Activated T-cell treated with anti-CD3 and anti-CD28 coated beads, Interleukin-2, amount 50 U/mL, for 24 hours (primary cell): ENCODE measurements around the gene ING1.
"Not testable (repeated sequence)": the region's sequence is repeated elsewhere in the genome, so short reads cannot be mapped to it uniquely, and the experiment has no call there.

Source experiments
- DNase-seq: peaks from one replicate; pipeline ENCODE4 v3.0.0-alpha.2; 2020
- H3K27ac Mint-ChIP-seq: 2 replicates; pipeline ENCODE4 v1.8.0; 2020; ENCODE audit warnings: mild to moderate bottlenecking, mixed read lengths
- H3K27me3 Mint-ChIP-seq: 2 replicates; pipeline ENCODE4 v1.8.0; 2020; ENCODE audit warnings: mixed read lengths
- H3K36me3 Mint-ChIP-seq: 2 replicates; pipeline ENCODE4 v1.8.0; 2020; ENCODE audit warnings: low read depth, mixed read lengths
- H3K4me1 Mint-ChIP-seq: 2 replicates; pipeline ENCODE4 v1.8.0; 2020; ENCODE audit warnings: low read depth, mixed read lengths
- H3K4me3 Mint-ChIP-seq: 2 replicates; pipeline ENCODE4 v1.8.0; 2020; ENCODE audit warnings: mild to moderate bottlenecking, moderate library complexity, mixed read lengths
- H3K9me3 Mint-ChIP-seq: 2 replicates; pipeline ENCODE4 v1.8.0; 2020; ENCODE audit warnings: mixed read lengths

The ING1 gene

DNA sequence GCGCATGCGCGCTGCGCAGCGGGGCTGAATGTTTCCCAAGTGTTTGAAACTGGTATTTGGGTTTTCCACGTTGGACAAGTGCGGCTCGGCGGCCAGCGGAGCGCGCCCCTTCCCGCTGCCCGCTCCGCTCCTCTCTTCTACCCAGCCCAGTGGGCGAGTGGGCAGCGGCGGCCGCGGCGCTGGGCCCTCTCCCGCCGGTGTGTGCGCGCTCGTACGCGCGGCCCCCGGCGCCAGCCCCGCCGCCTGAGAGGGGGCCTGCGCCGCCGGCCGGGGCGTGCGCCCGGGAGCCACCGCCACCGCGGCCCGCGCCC is at the start of gene ING1:
Gene ING1, plus strand, starts transcription at position 59 of the 311 bp plus-strand sequence. CDS start 450 bp downstream, outside the sequence.
- Mint-ChIP-seq H3K4me1 (peaks cover 32% of the 10 kb centered on the region), H3K27ac (peak within 1 kb of the TSS; percentile 99), H3K27me3 (no peaks in the 10 kb centered on the region), H3K9me3 (no peaks in the 10 kb centered on the region), H3K36me3 (peaks cover 29% of the 10 kb centered on the region), H3K4me3 (peak within 1 kb of the TSS; percentile 94)
- DNase-seq, result no peak

GRCh38 chr13:110664041-110664440 is 49.5 kb upstream of the ING1 start:
- Mint-ChIP-seq H3K27me3 (no peaks in the 10 kb centered on the region), H3K4me1 (peaks cover 11% of the 10 kb centered on the region), H3K9me3 (peaks cover 6% of the 10 kb centered on the region), H3K36me3 (peaks cover 98% of the 10 kb centered on the region), H3K4me3 (no peak overlapping the region), H3K27ac (no peak overlapping the region)
- DNase-seq, result no peak

- Mint-ChIP-seq H3K36me3 (peaks cover 97% of the 10 kb centered on the region), H3K4me1 (peaks cover 7% of the 10 kb centered on the region), H3K27ac (no peak overlapping the region), H3K9me3 (peaks cover 6% of the 10 kb centered on the region), H3K4me3 (no peak overlapping the region), H3K27me3 (no peaks in the 10 kb centered on the region)
- DNase-seq, result no peak
These were observed 48.8 kb upstream of the ING1 start for GRCh38 chr13:110664673-110665072.

GRCh38 chr13:110665491-110666254 is 47.8 kb upstream of the ING1 start:
- H3K9me3 Mint-ChIP-seq, result peaks cover 4% of the 10 kb centered on the region
- H3K27me3 Mint-ChIP-seq, result no peaks in the 10 kb centered on the region
- H3K4me3 Mint-ChIP-seq, result no peak overlapping the region
- DNase-seq, result no peak
- peaks cover 2% of the 10 kb centered on the region for H3K4me1 Mint-ChIP-seq
- peaks cover 98% of the 10 kb centered on the region for H3K36me3 Mint-ChIP-seq
- no peak overlapping the region for H3K27ac Mint-ChIP-seq

- Mint-ChIP-seq H3K9me3 (peaks cover 4% of the 10 kb centered on the region), H3K27ac (no peak overlapping the region), H3K4me3 (no peak overlapping the region), H3K4me1 (peaks cover 7% of the 10 kb centered on the region), H3K27me3 (no peaks in the 10 kb centered on the region), H3K36me3 (peaks cover 99% of the 10 kb centered on the region)
- no peak for DNase-seq
These were observed 47.3 kb upstream of the ING1 start for GRCh38 chr13:110666255-110666533.

- Mint-ChIP-seq H3K9me3 (no peaks in the 10 kb centered on the region), H3K36me3 (peaks cover 97% of the 10 kb centered on the region), H3K27ac (no peak overlapping the region), H3K4me1 (peaks cover 21% of the 10 kb centered on the region), H3K27me3 (no peaks in the 10 kb centered on the region), H3K4me3 (no peak overlapping the region)
- no peak for DNase-seq
These were observed 44.5 kb upstream of the ING1 start for GRCh38 chr13:110669036-110669435.

GRCh38 chr13:110669814-110670213 is 43.7 kb upstream of the ING1 start:
- H3K9me3 Mint-ChIP-seq, H3K27me3 Mint-ChIP-seq, H3K27ac Mint-ChIP-seq, H3K4me3 Mint-ChIP-seq, DNase-seq: not testable (repeated sequence)
- Mint-ChIP-seq H3K36me3 (peaks cover 97% of the 10 kb centered on the region), H3K4me1 (peaks cover 22% of the 10 kb centered on the region)

- Mint-ChIP-seq H3K9me3 (no peaks in the 10 kb centered on the region), H3K27ac (peak overlapping the region; percentile 74), H3K27me3 (no peaks in the 10 kb centered on the region), H3K4me3 (no peak overlapping the region), H3K36me3 (peaks cover 91% of the 10 kb centered on the region), H3K4me1 (peaks cover 34% of the 10 kb centered on the region)
- peak; percentile 38 for DNase-seq
These were observed 36.6 kb upstream of the ING1 start for GRCh38 chr13:110676595-110677587.

DNA sequence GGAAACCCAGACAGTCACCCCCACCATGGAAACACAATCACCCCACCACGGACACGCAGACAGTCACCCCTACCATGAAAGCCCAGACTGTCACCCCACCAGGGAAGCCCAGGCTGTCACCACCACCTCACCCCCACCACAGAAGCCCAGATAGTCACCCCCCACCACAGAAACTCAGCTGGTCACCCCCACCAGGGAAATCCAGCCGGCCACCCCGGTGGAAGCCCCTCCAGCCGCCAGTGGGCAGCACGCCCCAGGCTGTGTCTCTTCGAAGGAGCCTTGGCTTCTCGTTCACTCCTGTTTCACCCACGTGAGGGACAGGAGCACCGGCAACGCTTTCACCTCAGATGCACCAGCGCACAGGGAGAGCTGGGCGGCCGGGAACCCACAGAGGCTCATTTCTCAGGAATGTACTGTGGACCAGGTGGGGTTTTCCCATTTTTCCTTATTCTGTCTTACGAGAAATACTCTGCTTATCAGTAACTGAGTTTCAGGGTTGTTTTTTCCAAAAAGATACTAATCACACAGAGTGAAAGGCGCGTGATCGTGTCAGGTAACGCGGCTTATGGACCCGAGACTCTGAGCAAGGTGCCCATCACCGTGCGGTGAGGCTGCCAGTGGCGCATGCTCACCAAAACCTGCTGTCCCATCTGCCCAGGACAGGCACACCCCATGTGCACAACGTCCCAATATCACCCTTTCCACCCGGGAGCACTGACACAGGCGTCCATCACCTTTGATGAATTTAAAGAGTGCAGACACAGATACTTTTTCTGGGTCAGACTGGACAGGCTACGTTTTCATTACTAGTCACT is 35.6 kb upstream of the ING1 start:
- H3K27me3 Mint-ChIP-seq, result no peaks in the 10 kb centered on the region
- no peak for DNase-seq
- no peaks in the 10 kb centered on the region for H3K9me3 Mint-ChIP-seq
- peaks cover 27% of the 10 kb centered on the region for H3K4me1 Mint-ChIP-seq
- peak overlapping the region; percentile 74 for H3K27ac Mint-ChIP-seq
- H3K4me3 Mint-ChIP-seq, result no peak overlapping the region
- peaks cover 92% of the 10 kb centered on the region for H3K36me3 Mint-ChIP-seq

DNA sequence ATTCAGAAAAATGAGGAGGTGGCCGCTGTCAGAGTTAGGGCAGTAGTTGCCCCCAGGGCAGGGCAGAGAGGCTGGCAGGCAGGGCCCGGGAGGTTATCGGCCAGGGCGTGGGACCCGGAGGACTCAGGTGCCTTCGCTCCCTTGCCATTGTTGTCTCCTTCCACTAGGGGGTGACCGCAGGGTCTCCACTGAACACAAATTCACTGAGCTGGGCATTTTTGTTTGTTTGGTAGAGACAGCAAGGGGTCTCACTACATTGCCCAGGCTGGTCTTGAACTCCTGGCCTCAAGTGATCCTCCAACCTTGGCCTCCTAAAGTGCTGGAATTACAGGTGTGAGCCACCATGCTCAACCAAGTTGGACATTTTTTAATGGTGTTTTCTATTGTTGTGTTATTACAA is 32.6 kb upstream of the ING1 start:
- DNase-seq, result no peak
- Mint-ChIP-seq H3K4me3 (no peak overlapping the region), H3K36me3 (peaks cover 91% of the 10 kb centered on the region), H3K9me3 (no peaks in the 10 kb centered on the region), H3K27me3 (no peaks in the 10 kb centered on the region), H3K4me1 (peaks cover 21% of the 10 kb centered on the region), H3K27ac (no peak overlapping the region)

- Mint-ChIP-seq H3K4me3 (no peak overlapping the region), H3K27ac (no peak overlapping the region), H3K27me3 (no peaks in the 10 kb centered on the region), H3K9me3 (no peaks in the 10 kb centered on the region), H3K36me3 (peaks cover 91% of the 10 kb centered on the region), H3K4me1 (peaks cover 12% of the 10 kb centered on the region)
- no peak for DNase-seq
These were observed 31.5 kb upstream of the ING1 start for GRCh38 chr13:110681868-110682550.

GRCh38 chr13:110682746-110683145 is 30.8 kb upstream of the ING1 start:
- DNase-seq, result no peak
- H3K4me3 Mint-ChIP-seq, result no peak overlapping the region
- H3K36me3 Mint-ChIP-seq, result peaks cover 91% of the 10 kb centered on the region
- no peaks in the 10 kb centered on the region for H3K27me3 Mint-ChIP-seq
- H3K9me3 Mint-ChIP-seq, result no peaks in the 10 kb centered on the region
- H3K27ac Mint-ChIP-seq, result no peak overlapping the region
- H3K4me1 Mint-ChIP-seq, result peaks cover 10% of the 10 kb centered on the region

DNA sequence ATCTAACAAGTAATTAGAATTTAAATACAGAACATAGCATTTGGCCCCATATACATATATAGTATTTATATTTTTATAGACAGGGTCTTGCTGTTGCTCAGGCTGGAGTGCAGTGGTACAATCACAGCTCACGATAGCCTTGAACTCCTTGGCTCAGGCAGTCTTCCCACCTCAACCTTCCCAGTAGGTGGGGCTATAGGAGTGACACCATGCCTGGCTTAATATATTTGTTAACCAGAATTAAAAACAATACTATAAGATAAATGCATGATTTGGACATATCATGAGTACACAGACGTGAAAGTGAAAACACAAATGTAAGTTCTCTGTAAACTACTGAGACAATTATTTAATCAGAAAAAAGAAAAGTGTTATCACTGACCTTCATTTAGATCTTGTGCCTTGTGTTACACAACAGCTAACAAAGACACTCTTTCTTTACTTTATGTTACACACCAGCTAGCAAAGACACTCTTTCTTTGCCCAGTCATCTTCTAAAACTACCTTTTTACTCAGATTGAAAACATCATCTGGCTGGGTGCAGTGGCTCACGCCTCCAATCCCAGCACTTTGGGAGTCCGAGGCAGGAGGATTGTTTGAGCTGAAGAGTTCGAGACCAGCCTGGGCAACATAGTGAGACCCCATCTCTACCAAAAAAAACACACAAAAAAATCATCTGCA is 30.2 kb upstream of the ING1 start:
- DNase-seq, result no peak
- H3K27me3 Mint-ChIP-seq, result no peaks in the 10 kb centered on the region

More for the DNA sequence above, 30.2 kb upstream of the ING1 start:
- H3K4me3 Mint-ChIP-seq, result no peak overlapping the region
- H3K36me3 Mint-ChIP-seq, result peaks cover 91% of the 10 kb centered on the region
- H3K4me1 Mint-ChIP-seq, result peaks cover 6% of the 10 kb centered on the region
- H3K9me3 Mint-ChIP-seq, result no peaks in the 10 kb centered on the region
- H3K27ac Mint-ChIP-seq, result no peak overlapping the region
